ENCODE results near the gene TMEM108. TPM values are rescaled to one million over a fixed set of nuclear protein-coding genes. Genes with fewer than 3 reads are reported as not detected.

The TMEM108 gene
- total RNA-seq, 4 donors from 2014 or later: 1.1 to 3.2 TPM; not detected in 2

- Histone ChIP-seq H3K4me3 (no peak overlapping the region), H3K27me3 (no peaks in the 10 kb centered on the region), H3K27ac (no peak overlapping the region), H3K4me1 (no peaks in the 10 kb centered on the region), H3K36me3 (no peaks in the 10 kb centered on the region), H3K9me3 (no peaks in the 10 kb centered on the region)
- intact Hi-C loops (cut with DNase I; ENCODE audit: low total_unique reads): no loop called here
- DNase-seq: no peak
- TF ChIP-seq POLR2A (IDR thresholded peaks at IDR 0.05): no peak
- TF ChIP-seq CTCF (IDR thresholded peaks at IDR 0.05): no peak
Observed at GRCh38 chr3:133246773-133247172, 208.6 kb downstream of the TMEM108 start.

GRCh38 chr3:133248389-133248788, 210.2 kb downstream of the TMEM108 start:
- no peak for TF ChIP-seq CTCF (IDR thresholded peaks at IDR 0.05)
- TF ChIP-seq POLR2A (IDR thresholded peaks at IDR 0.05): no peak
- Histone ChIP-seq H3K27ac (no peak overlapping the region), H3K9me3 (no peaks in the 10 kb centered on the region), H3K4me1 (no peaks in the 10 kb centered on the region), H3K27me3 (no peaks in the 10 kb centered on the region), H3K4me3 (no peak overlapping the region), H3K36me3 (no peaks in the 10 kb centered on the region)
- intact Hi-C loops (cut with DNase I; ENCODE audit: low total_unique reads): no loop called here
- DNase-seq: no peak

- no peaks in the 10 kb centered on the region for H3K36me3 ChIP-seq
- H3K4me3 ChIP-seq: no peak overlapping the region
- intact Hi-C loops (cut with DNase I; ENCODE audit: low total_unique reads): no loop called here
- TF ChIP-seq POLR2A (IDR thresholded peaks at IDR 0.05): no peak
- no peak for TF ChIP-seq CTCF (IDR thresholded peaks at IDR 0.05)
- H3K27me3 ChIP-seq: no peaks in the 10 kb centered on the region
- H3K9me3 ChIP-seq: no peaks in the 10 kb centered on the region
- H3K4me1 ChIP-seq: no peaks in the 10 kb centered on the region
- DNase-seq: no peak
- H3K27ac ChIP-seq: no peak overlapping the region
Observed at GRCh38 chr3:133249490-133249889, 211.3 kb downstream of the TMEM108 start.

GRCh38 chr3:133254151-133254550, 216.0 kb downstream of the TMEM108 start:
- intact Hi-C loops (cut with DNase I; ENCODE audit: low total_unique reads): no loop called here
- no peaks in the 10 kb centered on the region for H3K4me1 ChIP-seq
- H3K4me3 ChIP-seq: no peak overlapping the region
- no peaks in the 10 kb centered on the region for H3K9me3 ChIP-seq
- no peak overlapping the region for H3K27ac ChIP-seq
- no peak for DNase-seq
- TF ChIP-seq CTCF (IDR thresholded peaks at IDR 0.05) (no peak), POLR2A (IDR thresholded peaks at IDR 0.05) (no peak)
- no peaks in the 10 kb centered on the region for H3K36me3 ChIP-seq
- H3K27me3 ChIP-seq: no peaks in the 10 kb centered on the region

- H3K36me3 ChIP-seq: no peaks in the 10 kb centered on the region
- no peak overlapping the region for H3K4me3 ChIP-seq
- intact Hi-C loops (cut with DNase I; ENCODE audit: low total_unique reads): no loop called here
- H3K4me1 ChIP-seq: no peaks in the 10 kb centered on the region
- H3K9me3 ChIP-seq: no peaks in the 10 kb centered on the region
- TF ChIP-seq POLR2A (IDR thresholded peaks at IDR 0.05): no peak
- no peak for TF ChIP-seq CTCF (IDR thresholded peaks at IDR 0.05)
- H3K27ac ChIP-seq: no peak overlapping the region
- H3K27me3 ChIP-seq: no peaks in the 10 kb centered on the region
- DNase-seq: no peak
Observed at GRCh38 chr3:133254716-133255115, 216.5 kb downstream of the TMEM108 start.
